Epidermal melanocyte (primary cell): ENCODE results near the gene SEZ6L2.
"Not testable (repeated sequence)": the region's sequence is repeated elsewhere in the genome, so short reads cannot be mapped to it uniquely, and the experiment has no call there.

Source experiments
- DNase-seq: peaks from one replicate; pipeline ENCODE4 v3.0.0; 2011; ENCODE audit warnings: low spot score; ENCODE audit not compliant: insufficient read length

Gene SEZ6L2

DNA sequence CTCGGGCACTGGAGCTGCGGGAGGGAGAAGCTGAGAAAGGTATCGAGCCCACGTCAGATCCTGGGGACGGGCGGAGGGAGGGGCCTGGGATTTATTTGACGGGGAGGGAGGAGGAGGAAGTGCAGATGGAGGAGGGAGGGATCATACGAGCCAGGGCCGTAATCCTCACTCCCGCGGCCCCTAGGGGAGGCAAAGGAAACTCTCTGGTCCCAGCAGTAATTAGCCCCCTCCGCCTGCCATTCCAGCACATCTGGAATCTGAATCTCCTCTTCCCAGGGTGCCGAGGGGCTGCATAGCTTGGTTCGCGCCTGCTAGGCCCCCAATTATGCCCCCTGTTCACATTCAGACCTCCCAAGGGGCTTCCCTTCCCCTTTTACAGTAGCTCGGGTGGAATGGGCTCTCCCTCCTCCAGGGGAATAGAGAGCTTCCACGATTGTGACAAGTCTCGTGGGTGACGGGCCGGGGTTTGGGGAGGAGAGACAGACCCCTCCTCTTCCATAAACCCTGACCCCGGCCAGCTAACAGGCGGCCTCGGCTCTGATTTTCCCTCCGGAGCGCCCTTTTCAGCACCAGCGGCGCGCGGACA lies at the start of gene SEZ6L2:
Gene SEZ6L2 (minus strand): TSS at position 35 of the 586 bp plus-strand sequence. CDS start 531 bp downstream, outside the sequence.
- peak; percentile 49 for DNase-seq

- DNase-seq = no peak
These were observed 48.5 kb upstream of the SEZ6L2 start for GRCh38 chr16:29947897-29948296.

GRCh38 chr16:29943846-29944799 lies 44.8 kb upstream of the SEZ6L2 start:
- DNase-seq = peak; percentile 43

GRCh38 chr16:29940656-29941055 lies 41.3 kb upstream of the SEZ6L2 start:
- DNase-seq = no peak

DNA sequence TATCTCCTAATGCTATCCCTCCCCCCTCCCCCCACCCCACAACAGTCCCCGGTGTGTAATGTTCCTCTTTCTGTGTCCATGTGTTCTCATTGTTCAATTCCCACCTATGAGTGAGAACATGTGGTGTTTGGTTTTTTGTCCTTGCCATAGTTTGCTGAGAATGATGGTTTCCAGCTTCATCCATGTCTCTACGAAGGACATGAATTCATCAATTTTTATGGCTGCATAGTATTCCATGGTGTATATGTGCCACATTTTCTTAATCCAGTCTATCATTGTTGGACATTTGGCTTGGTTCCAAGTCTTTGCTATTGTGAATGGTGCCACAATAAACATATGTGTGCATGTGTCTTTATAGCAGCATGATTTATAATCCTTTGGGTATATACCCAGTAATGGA lies 32.4 kb upstream of the SEZ6L2 start:
- DNase-seq = not testable (repeated sequence)

DNA sequence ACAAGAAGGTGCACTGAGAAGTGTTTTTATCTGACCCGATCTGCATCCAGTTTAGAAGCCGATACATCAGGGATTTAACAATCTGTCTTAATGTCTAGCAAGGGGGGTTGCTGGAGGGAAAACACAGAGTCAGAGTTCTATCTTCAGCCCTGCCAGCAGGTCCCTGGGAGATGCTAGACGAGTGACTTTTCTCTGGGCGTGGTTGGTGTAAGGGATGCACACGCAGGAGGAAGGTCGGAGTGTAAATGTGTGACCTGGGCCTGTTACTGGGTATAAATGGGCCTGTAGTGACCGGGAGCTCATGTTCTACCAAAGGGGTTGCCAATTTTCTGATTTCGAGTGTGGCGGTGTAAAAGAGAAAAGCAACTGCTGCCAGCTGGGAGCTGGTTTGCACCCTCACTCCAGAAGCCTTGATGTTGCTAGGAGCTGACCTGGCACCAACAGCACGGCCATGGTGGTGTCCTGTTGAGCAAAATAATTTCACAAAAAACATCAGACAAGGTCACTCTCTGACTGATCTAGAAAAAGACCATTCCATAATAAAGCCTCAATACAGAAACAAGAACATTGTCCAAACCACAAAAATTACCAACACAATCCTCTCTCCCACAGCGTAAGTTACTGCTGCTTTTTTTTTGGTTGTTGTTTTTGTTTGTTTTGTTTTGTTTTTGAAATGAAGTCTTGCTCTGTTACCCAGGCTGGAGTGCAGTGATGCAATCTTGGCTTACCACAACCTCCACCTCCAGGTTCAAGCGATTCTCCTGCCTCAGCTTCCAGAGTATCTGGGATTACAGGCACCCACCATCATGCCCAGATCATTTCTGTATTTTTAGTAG lies 27.9 kb upstream of the SEZ6L2 start:
- no peak for DNase-seq

DNA sequence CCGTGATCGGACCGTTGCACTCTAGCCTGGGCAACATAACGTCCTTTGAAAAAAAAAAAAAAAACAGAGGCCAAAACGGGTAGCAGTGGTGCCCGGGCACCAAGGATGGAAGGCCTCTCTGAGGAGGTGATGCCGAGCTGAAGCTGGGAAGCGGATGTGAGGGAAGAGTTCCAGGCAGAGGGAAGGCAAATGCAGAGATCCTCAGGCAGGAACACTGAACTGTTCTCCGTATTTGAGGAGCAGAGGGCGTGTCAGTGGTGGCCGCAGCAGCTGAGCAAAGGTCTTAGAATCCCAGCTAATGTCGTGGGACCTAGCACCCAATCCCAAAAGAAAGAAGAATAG lies 27.3 kb upstream of the SEZ6L2 start:
- peak; percentile 26 for DNase-seq

- peak; percentile 94 for DNase-seq
These were observed 26.7 kb upstream of the SEZ6L2 start, which contains the start of gene KCTD13 for GRCh38 chr16:29925781-29926710. TSS of gene KCTD13 (minus strand) at chr16:29926226. CDS start at chr16:29926033, 193 bp downstream.

GRCh38 chr16:29925105-29925756 lies 25.9 kb upstream of the SEZ6L2 start:
- no peak for DNase-seq

DNA sequence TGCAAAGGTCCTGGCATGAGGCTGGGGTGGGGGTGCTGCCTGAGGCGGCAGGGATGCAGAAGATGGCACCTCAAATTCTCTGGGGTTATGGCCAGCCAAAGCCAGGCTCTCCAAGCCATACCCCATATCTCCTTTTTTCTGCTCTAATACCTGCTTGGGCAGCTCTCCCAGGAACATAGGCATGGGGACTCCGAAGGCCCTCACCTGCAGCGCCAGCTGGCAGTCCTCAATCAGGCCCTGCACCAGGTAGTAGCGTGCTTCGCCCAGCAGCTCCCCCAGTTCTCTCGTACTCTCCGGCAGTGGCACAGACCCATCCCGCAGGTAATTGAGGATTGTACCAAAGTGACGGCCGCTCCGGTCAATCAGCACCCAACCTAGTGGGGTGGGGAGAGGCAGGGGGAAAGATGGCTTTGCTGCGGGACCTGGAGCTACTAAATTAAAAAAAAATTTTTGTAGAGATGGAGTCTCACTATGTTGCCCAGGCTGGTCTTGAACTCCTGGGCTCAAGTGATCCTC lies 23.7 kb upstream of the SEZ6L2 start:
- DNase-seq = no peak

GRCh38 chr16:29922326-29922725 lies 23.0 kb upstream of the SEZ6L2 start:
- DNase-seq = no peak

- DNase-seq = no peak
These were observed 21.7 kb upstream of the SEZ6L2 start for GRCh38 chr16:29921034-29921385.

DNA sequence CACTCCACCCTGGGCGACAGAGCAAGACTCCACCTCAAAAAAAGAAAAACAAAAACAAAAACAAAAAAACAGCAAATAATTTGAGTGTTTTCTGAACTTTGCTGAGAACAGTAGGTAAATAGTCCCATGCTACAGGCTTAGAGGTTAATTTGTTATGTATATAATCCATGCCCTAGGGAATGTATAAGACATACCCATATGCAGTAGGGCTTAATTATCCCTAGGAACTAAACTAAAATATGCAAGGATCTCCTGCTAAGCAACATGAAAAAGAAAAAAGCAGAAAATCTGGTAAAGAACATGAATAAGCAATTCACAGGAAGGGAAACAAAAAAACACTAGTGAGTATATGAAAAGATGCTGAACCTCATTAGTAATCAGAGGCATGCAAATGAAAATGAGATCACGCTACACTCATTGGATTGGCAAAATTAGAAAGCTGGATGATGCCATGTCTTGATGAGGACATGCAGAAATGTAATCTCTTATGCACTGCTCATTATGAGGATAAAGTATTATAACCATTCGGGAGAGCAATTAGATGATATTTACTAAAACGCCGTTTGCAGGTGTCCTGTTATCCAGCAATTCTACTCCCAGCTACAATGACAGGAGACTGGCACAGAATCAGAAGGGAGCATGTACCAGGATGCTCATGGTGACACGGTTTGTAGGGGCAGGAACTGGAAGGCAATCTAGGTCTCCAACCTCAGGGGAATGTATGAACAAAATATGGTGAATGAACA lies 21.1 kb upstream of the SEZ6L2 start:
- DNase-seq = no peak

DNA sequence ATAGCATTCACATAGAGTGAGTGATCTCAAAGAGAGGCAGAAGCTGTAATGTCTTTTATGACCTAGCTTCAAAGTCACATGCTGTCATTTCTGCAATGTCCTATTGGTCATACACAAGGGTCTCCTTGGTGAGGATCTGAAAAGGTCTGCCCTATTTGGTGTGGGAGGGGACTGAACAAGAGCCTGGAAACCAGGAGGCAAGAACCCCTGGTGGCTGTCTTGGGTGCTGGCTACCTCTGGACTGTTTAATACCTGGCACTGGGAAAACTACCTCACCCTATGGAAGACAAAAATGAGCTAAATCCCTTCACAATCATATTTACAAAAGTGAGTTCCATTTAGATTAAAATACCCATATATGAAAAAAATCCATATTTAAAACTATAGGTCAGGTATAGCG lies 17.6 kb upstream of the SEZ6L2 start:
- no peak for DNase-seq

DNA sequence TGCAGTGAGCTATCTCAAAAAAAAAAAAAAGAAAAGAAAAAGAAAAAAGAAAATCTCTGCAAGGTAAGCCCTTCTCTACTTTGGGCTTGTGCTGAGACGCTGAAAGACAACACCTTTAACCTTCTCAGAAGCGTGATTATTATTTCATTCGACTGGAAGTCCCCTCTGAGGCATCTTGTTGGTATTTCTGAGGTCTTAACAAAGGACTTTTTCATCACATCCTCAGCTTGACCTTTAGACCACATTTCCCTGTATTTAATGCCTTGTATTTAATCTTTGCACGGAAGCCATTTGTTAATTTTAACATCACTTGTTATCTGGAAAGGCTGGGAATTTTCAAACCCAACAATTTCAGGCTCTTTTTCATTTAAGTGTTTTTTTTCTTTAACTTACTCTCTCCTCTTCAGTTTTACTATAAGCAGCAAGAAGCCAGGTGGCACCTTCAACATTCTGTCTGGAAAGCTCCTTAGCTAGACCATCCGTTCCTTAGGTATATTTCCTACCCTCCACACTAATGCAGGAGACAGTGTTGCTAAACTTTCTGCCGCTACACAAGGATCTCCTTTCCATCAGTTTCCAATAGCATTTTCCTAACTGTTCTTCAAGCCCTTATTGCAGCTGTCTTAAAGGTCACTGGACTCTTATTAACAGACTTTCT lies 16.4 kb upstream of the SEZ6L2 start:
- DNase-seq = no peak

DNA sequence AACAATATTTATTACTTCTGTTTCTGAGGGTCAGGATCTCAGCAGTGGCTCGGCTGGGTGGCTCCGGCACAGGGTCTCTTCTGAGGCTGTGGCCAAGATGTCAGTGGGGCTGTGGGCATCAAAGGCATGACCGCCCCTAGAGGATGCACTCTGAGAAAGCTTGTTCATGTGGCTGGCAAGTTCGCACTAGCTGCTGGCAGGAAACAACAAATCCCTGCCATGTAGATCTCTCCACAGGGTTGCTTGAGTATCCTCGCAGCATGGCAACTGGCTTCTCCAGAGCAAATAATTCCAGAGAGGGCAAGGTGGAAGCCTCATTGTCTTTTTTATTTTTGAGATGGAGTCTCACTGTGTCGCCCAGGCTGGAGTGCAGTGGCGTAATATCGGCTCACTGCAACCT lies 14.2 kb upstream of the SEZ6L2 start:
- DNase-seq = no peak

GRCh38 chr16:29912087-29912486 lies 12.7 kb upstream of the SEZ6L2 start:
- DNase-seq = no peak

DNA sequence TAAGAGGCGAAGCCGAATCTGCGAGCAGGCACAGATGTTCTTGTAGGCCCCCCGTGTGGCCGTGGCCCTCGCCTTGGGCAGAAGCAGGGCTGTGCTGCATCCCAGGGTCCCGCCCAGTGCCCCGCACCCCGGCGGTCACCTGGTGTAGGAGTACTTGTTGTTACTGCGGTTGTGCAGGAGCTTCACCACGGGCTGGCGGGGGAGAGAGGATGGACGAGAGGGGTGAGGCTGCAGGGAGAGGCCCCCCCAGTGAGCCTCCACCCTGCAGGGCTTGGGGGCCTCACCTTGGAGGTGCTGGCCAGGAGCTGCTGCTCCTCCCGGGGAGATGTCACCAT lies 12.3 kb upstream of the SEZ6L2 start:
- no peak for DNase-seq
